Measurements from ENCODE around the gene ZNF224. TPM values are rescaled to one million over a fixed set of nuclear protein-coding genes. Genes with fewer than 3 reads are reported as not detected.
"Not testable (repeated sequence)": the region's sequence is repeated elsewhere in the genome, so short reads cannot be mapped to it uniquely, and the experiment has no call there.

Gene ZNF224
- polyA plus RNA-seq, 1 donor from 2014 or later = 12.4 TPM

DNA sequence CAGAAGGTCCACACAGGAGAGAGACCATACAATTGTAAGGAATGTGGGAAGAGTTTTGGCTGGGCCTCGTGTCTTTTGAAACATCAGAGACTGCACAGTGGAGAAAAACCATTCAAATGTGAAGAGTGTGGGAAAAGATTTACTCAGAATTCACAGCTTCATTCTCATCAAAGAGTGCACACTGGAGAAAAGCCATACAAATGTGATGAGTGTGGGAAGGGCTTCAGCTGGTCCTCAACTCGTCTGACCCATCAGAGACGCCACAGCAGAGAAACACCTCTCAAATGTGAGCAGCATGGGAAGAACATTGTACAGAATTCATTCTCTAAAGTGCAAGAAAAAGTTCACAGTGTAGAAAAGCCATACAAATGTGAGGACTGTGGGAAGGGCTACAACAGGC lies 13.6 kb downstream of the ZNF224 start:
- H3K4me3 Mint-ChIP-seq = no peak overlapping the region
- peaks cover 28% of the 10 kb centered on the region for H3K36me3 Mint-ChIP-seq
- peaks cover 18 to 59% (median 30%) of the 10 kb centered on the region in 3 donors for H3K9me3 Mint-ChIP-seq
- H3K4me1 Mint-ChIP-seq = peaks cover 3 to 6% (median 5%) of the 10 kb centered on the region in 3 donors
- no peak overlapping the region for H3K27ac Mint-ChIP-seq
- no peaks in the 10 kb centered on the region for H3K27me3 Mint-ChIP-seq

DNA sequence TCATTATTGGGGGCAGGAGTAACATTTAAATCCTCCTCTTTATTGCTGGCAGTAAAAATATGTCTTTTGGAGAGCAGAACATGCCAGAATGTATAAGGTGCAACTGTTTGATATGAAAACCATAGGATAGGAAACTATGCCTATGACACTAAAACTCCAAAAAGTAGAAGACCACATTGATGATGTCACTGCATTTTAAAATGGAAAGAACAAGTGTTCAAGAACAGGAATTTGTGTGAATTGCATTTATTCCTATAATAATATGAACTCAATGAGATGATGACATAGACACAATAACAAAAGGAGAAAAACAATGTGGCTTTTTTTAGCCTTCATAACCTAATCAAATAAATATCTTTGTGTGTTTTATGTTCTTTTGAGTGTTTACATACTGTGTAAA lies 15.3 kb downstream of the ZNF224 start:
- Mint-ChIP-seq H3K27ac (no peak overlapping the region), H3K27me3 (no peaks in the 10 kb centered on the region), H3K4me1 (peaks cover 11 to 15% (median 12%) of the 10 kb centered on the region in 3 donors), H3K9me3 (peaks cover 10 to 47% (median 26%) of the 10 kb centered on the region in 3 donors), H3K36me3 (peaks cover 22% of the 10 kb centered on the region), H3K4me3 (peak overlapping the region in 1 of 4 donors; percentile 98)

GRCh38 chr19:44111910-44112463 lies 17.8 kb downstream of the ZNF224 start:
- peaks cover under 1 to 33% (median 20%) of the 10 kb centered on the region in 3 donors for H3K9me3 Mint-ChIP-seq
- peak overlapping the region; percentile 60 to 99 (median 80) for H3K4me3 Mint-ChIP-seq
- H3K36me3 Mint-ChIP-seq = peaks cover 17% of the 10 kb centered on the region

GRCh38 chr19:44112802-44113137 lies 18.6 kb downstream of the ZNF224 start:
- Mint-ChIP-seq H3K4me3 (peak overlapping the region; percentile 97 to 99 (median 98)), H3K27me3 (no peaks in the 10 kb centered on the region), H3K9me3 (peaks cover 0 to 26% (median 14%) of the 10 kb centered on the region in 3 donors), H3K27ac (peak overlapping the region in 2 of 3 donors; percentile 8), H3K4me1 (peaks cover 14 to 17% (median 15%) of the 10 kb centered on the region in 3 donors), H3K36me3 (peaks cover 14% of the 10 kb centered on the region)

More at GRCh38 chr19:44111910-44112463, 17.8 kb downstream of the ZNF224 start:
- peaks cover 14 to 17% (median 15%) of the 10 kb centered on the region in 3 donors for H3K4me1 Mint-ChIP-seq
- no peaks in the 10 kb centered on the region for H3K27me3 Mint-ChIP-seq
- peak overlapping the region in 1 of 3 donors; percentile 75 for H3K27ac Mint-ChIP-seq

- Mint-ChIP-seq H3K27ac (peak within 1 kb of the TSS; percentile 8 to 91 (median 8)), H3K36me3 (peaks cover 17% of the 10 kb centered on the region), H3K27me3 (no peaks in the 10 kb centered on the region), H3K4me3 (peak within 1 kb of the TSS; percentile 97 to 99 (median 98)), H3K9me3 (peaks cover 0 to 21% (median 10%) of the 10 kb centered on the region in 3 donors), H3K4me1 (peaks cover 14 to 17% (median 15%) of the 10 kb centered on the region in 3 donors)
Observed at GRCh38 chr19:44113138-44113783, 19.1 kb downstream of the ZNF224 start, which contains the start of gene ZNF225. ZNF225 (plus strand) TSS chr19:44113399; CDS start chr19:44115828, 2,429 bp downstream.

- Mint-ChIP-seq H3K9me3 (peaks cover 0 to 17% (median 9%) of the 10 kb centered on the region in 3 donors), H3K4me1 (peaks cover 14 to 17% (median 15%) of the 10 kb centered on the region in 3 donors), H3K27ac (peak overlapping the region; percentile 8 to 91 (median 8)), H3K27me3 (no peaks in the 10 kb centered on the region), H3K4me3 (peak overlapping the region; percentile 97 to 99 (median 98)), H3K36me3 (peaks cover 21% of the 10 kb centered on the region)
Observed at GRCh38 chr19:44113784-44114390, 19.7 kb downstream of the ZNF224 start.

DNA sequence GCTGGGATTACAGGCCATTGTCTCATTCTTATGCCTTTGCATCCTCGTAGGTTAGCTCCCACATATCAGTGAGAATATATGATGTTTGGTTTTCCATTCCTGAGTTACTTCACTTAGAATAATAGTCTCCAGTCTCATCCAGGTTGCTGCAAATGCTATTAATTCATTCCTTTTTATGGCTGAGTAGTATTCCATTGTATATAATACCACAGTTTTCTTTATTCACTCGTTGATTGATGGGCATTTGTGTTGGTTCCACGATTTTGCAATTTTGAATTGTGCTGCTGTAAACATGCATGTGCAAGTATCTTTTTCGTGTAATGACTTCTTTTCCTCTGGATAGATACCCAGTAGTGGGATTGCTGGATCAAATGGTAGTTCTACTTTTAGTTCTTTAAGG lies 27.0 kb downstream of the ZNF224 start:
- not testable (repeated sequence) for H3K4me1 Mint-ChIP-seq, H3K27me3 Mint-ChIP-seq, H3K4me3 Mint-ChIP-seq, H3K27ac Mint-ChIP-seq
- Mint-ChIP-seq H3K36me3 (peaks cover 61% of the 10 kb centered on the region), H3K9me3 (peaks cover 19 to 42% (median 34%) of the 10 kb centered on the region in 3 donors)

DNA sequence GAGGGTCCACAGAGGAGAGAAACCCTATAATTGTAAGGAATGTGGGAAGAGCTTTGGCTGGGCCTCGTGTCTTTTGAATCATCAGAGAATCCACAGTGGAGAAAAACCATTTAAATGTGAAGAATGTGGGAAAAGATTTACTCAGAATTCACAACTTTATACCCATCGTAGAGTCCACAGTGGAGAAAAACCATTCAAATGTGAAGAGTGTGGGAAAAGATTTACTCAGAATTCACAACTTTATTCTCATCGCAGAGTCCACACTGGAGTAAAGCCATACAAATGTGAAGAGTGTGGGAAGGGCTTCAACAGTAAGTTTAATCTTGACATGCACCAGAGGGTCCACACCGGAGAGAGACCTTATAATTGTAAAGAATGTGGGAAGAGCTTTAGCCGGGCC lies 37.8 kb downstream of the ZNF224 start:
- Mint-ChIP-seq H3K27ac (no peak overlapping the region), H3K9me3 (peaks cover 6 to 29% (median 14%) of the 10 kb centered on the region in 3 donors), H3K4me1 (no peaks in the 10 kb centered on the region), H3K27me3 (no peaks in the 10 kb centered on the region), H3K4me3 (no peak overlapping the region), H3K36me3 (peaks cover 21% of the 10 kb centered on the region)

- H3K27me3 Mint-ChIP-seq = no peaks in the 10 kb centered on the region
- peak within 1 kb of the TSS; percentile 93 to 98 (median 97) for H3K4me3 Mint-ChIP-seq
- H3K36me3 Mint-ChIP-seq = peaks cover 21% of the 10 kb centered on the region
- peaks cover 17 to 24% (median 20%) of the 10 kb centered on the region in 3 donors for H3K4me1 Mint-ChIP-seq
- peak within 1 kb of the TSS in 2 of 3 donors; percentile 86 to 96 for H3K27ac Mint-ChIP-seq
- H3K9me3 Mint-ChIP-seq = peaks cover 5 to 9% (median 8%) of the 10 kb centered on the region in 3 donors
Observed at GRCh38 chr19:44141191-44142058, 47.3 kb downstream of the ZNF224 start, which contains the start of gene ZNF234. ZNF234 (plus strand) TSS chr19:44141554; CDS start chr19:44144633, 3,079 bp downstream.

- Mint-ChIP-seq H3K4me1 (peaks cover 17 to 24% (median 20%) of the 10 kb centered on the region in 3 donors), H3K9me3 (peaks cover 5 to 8% (median 5%) of the 10 kb centered on the region in 3 donors), H3K27ac (peak overlapping the region in 2 of 3 donors; percentile 73 to 86), H3K4me3 (peak overlapping the region; percentile 93 to 98 (median 97)), H3K27me3 (no peaks in the 10 kb centered on the region), H3K36me3 (peaks cover 21% of the 10 kb centered on the region)
Observed at GRCh38 chr19:44142059-44142433, 47.9 kb downstream of the ZNF224 start.

DNA sequence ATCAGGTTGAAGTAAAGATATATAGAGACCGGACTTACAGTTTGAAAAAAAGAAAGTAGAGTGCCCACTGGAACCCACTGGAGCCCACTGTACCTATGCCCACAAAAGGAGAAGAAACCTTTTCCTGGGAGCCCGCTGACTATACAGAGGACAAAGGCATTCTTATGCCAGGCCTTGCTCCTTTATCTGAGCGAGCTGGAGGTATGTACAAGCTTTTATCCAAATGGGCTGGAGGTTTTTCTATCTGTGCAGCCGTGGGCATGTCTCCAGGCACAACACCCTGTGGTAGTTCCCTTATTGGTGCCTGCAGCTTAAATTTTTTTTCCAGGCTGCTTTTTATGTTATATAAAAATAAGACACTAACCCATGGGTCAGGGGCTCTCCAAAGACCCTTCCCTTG lies 55.6 kb downstream of the ZNF224 start:
- H3K4me1 Mint-ChIP-seq = peaks cover 0 to 4% (median 0%) of the 10 kb centered on the region in 3 donors
- no peak overlapping the region for H3K4me3 Mint-ChIP-seq
- H3K36me3 Mint-ChIP-seq = peaks cover 55% of the 10 kb centered on the region
- peaks cover 10 to 29% (median 16%) of the 10 kb centered on the region in 3 donors for H3K9me3 Mint-ChIP-seq
- no peak overlapping the region for H3K27ac Mint-ChIP-seq
- H3K27me3 Mint-ChIP-seq = no peaks in the 10 kb centered on the region

GRCh38 chr19:44151491-44151890 lies 57.3 kb downstream of the ZNF224 start:
- H3K9me3 Mint-ChIP-seq = peaks cover 12 to 35% (median 21%) of the 10 kb centered on the region in 3 donors
- H3K27ac Mint-ChIP-seq = no peak overlapping the region
- no peaks in the 10 kb centered on the region for H3K27me3 Mint-ChIP-seq
- H3K4me1 Mint-ChIP-seq = peaks cover 0 to 4% (median 0%) of the 10 kb centered on the region in 3 donors
- H3K36me3 Mint-ChIP-seq = peaks cover 46% of the 10 kb centered on the region
- H3K4me3 Mint-ChIP-seq = no peak overlapping the region

DNA sequence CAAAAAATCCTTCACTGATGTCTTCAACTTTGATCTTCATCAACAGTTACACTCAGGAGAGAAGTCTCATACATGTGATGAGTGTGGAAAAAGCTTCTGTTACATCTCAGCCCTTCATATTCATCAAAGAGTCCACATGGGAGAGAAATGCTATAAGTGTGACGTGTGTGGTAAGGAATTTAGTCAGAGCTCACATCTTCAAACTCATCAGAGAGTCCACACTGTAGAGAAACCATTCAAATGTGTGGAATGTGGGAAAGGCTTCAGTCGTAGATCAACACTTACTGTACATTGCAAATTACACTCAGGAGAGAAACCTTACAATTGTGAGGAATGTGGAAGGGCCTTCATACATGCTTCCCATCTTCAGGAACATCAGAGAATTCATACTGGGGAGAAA lies 62.3 kb downstream of the ZNF224 start:
- Mint-ChIP-seq H3K9me3 (peaks cover 18 to 50% (median 44%) of the 10 kb centered on the region in 3 donors), H3K27ac (no peak overlapping the region), H3K36me3 (peaks cover 34% of the 10 kb centered on the region)

More for the DNA sequence above, 62.3 kb downstream of the ZNF224 start:
- H3K4me3 Mint-ChIP-seq = no peak overlapping the region
- no peaks in the 10 kb centered on the region for H3K27me3 Mint-ChIP-seq
- no peaks in the 10 kb centered on the region for H3K4me1 Mint-ChIP-seq

All from IgD-negative memory B cell (primary cell).